Tibial nerve (tissue), 4 donors: ENCODE data around the gene LSM14B. TPM values are rescaled to one million over a fixed set of nuclear protein-coding genes. Genes with fewer than 3 reads are reported as not detected.

ENCODE experiments used
- DNase-seq, 2 donors: peaks; one replicate each; pipeline ENCODE4 v3.0.0-alpha.2; 2019; ENCODE audit warnings: low spot score in 2 of 2
- H3K27ac ChIP-seq, 4 donors: fragments of 200-600 bp; sonication (generic) in 3 of 4; one replicate each; pipeline ENCODE4 v1.5.1; 2017 to 2019; ENCODE audit warnings: mild to moderate bottlenecking in 1 of 4
- H3K27me3 ChIP-seq, 2 donors: fragments of 200-600 bp; sonication (generic) in 1 of 2; one replicate each; pipeline versions ENCODE4 v1.5.1 to v1.6.0; 2017 to 2019
- H3K36me3 ChIP-seq, 3 donors: fragments of 200-600 bp; sonication (generic); one replicate each; pipeline ENCODE4 v1.5.1; 2018 to 2019
- H3K4me1 ChIP-seq, 4 donors: fragments of 200-600 bp; sonication (generic) in 3 of 4; one replicate each; pipeline ENCODE4 v1.5.1; 2017 to 2019
- H3K4me3 ChIP-seq, 4 donors: fragments of 200-600 bp; sonication (generic) in 3 of 4; one replicate each; pipeline ENCODE4 v1.5.1; 2017 to 2019; ENCODE audit warnings: mild to moderate bottlenecking in 1 of 4, moderate library complexity in 1 of 4
- H3K9me3 ChIP-seq, 4 donors: fragments of 200-600 bp; sonication (generic) in 3 of 4; one replicate each; pipeline ENCODE4 v1.5.1; 2017 to 2019
- CTCF ChIP-seq, 5 experiments: fragments of 200-600 bp in 3 of 5; fragments of 450-650 bp in 2 of 5; sonication (generic) in 3 of 5; IDR thresholded peaks; one replicate each; pipeline ENCODE4 v1.5.1; 2016 to 2019; ENCODE audit warnings: antibody characterized with exemption in 5 of 5, mild to moderate bottlenecking in 3 of 5, moderate library complexity in 2 of 5
- EP300 ChIP-seq, 2 donors: sonication (generic); formaldehyde crosslinking; IDR thresholded peaks; one replicate each; pipeline ENCODE4 v1.6.1; 2017; ENCODE audit warnings: antibody characterized with exemption in 2 of 2, mild to moderate bottlenecking in 1 of 2
- POLR2A ChIP-seq, 2 donors: fragments of 450-650 bp; IDR thresholded peaks; one replicate each; pipeline ENCODE4 v1.6.1; 2017; ENCODE audit warnings: antibody characterized with exemption in 2 of 2, mild to moderate bottlenecking in 2 of 2, moderate library complexity in 2 of 2
- WGBS, 2 donors: methylation state at CpG; one replicate each; pipeline ENCODE4 v1.1.5; 2018; 5-methylcytosine and 5-hydroxymethylcytosine counted together
- total RNA-seq, 4 donors: library from RNA; depleted of rRNA; stranded (reverse); fragments of >200 nt; gene quantifications; one replicate each; pipeline ENCODE4 v1.1.0, GENCODE V29; 2016

The LSM14B gene
- total RNA-seq, 4 donors from 2014 or later: 23.8 to 32.6 (median 28.5) TPM

- Histone ChIP-seq H3K27me3 (peaks cover 0 to 10% of the 10 kb centered on the region in 2 donors), H3K27ac (no peak overlapping the region), H3K9me3 (peaks cover 0 to 92% (median 11%) of the 10 kb centered on the region in 4 donors), H3K4me1 (no peaks in the 10 kb centered on the region), H3K36me3 (peaks cover 0 to 6% (median 0%) of the 10 kb centered on the region in 3 donors), H3K4me3 (no peak overlapping the region)
- TF ChIP-seq EP300 (IDR thresholded peaks at IDR 0.05): no peak
- TF ChIP-seq CTCF (IDR thresholded peaks at IDR 0.05): no peak
- TF ChIP-seq POLR2A (IDR thresholded peaks at IDR 0.05): no peak
- no peak for DNase-seq
- WGBS, 2 donors: 39 to 43% methylated on average over 15 of the region's 15 CpGs
Observed at GRCh38 chr20:62104234-62104789, 18.0 kb upstream of the LSM14B start.

GRCh38 chr20:62104791-62105345 lies 17.4 kb upstream of the LSM14B start:
- no peaks in the 10 kb centered on the region for H3K4me1 ChIP-seq
- no peak overlapping the region for H3K27ac ChIP-seq
- H3K36me3 ChIP-seq: peaks cover 0 to 6% (median 0%) of the 10 kb centered on the region in 3 donors
- DNase-seq: no peak
- TF ChIP-seq CTCF (IDR thresholded peaks at IDR 0.05) (no peak), EP300 (IDR thresholded peaks at IDR 0.05) (no peak)
- peaks cover 0 to 10% of the 10 kb centered on the region in 2 donors for H3K27me3 ChIP-seq
- peaks cover 0 to 92% (median 12%) of the 10 kb centered on the region in 4 donors for H3K9me3 ChIP-seq
- 36% methylated on average over 7 of the region's 7 CpGs for WGBS, 2 donors
- H3K4me3 ChIP-seq: no peak overlapping the region

- WGBS, 2 donors: 88 to 92% methylated on average over 5 of the region's 5 CpGs
- Histone ChIP-seq H3K27me3 (peaks cover 0 to 10% of the 10 kb centered on the region in 2 donors), H3K4me1 (no peaks in the 10 kb centered on the region), H3K27ac (no peak overlapping the region), H3K36me3 (peaks cover 0 to 6% (median 0%) of the 10 kb centered on the region in 3 donors), H3K9me3 (peaks cover 0 to 92% (median 12%) of the 10 kb centered on the region in 4 donors), H3K4me3 (no peak overlapping the region)
- TF ChIP-seq POLR2A (IDR thresholded peaks at IDR 0.05): no peak
- no peak for TF ChIP-seq CTCF (IDR thresholded peaks at IDR 0.05)
- TF ChIP-seq EP300 (IDR thresholded peaks at IDR 0.05): no peak
- DNase-seq: no peak
Observed at GRCh38 chr20:62105592-62105991, 16.7 kb upstream of the LSM14B start.

- peaks cover 0 to 81% (median 14%) of the 10 kb centered on the region in 4 donors for H3K9me3 ChIP-seq
- peaks cover 0 to 7% (median 0%) of the 10 kb centered on the region in 3 donors for H3K36me3 ChIP-seq
- no peaks in the 10 kb centered on the region for H3K4me1 ChIP-seq
- no peak overlapping the region for H3K4me3 ChIP-seq
- H3K27me3 ChIP-seq: peaks cover 0 to 36% of the 10 kb centered on the region in 2 donors
- WGBS, 2 donors: 95 to 96% methylated on average over 6 of the region's 6 CpGs
- TF ChIP-seq POLR2A (IDR thresholded peaks at IDR 0.05) (no peak), CTCF (IDR thresholded peaks at IDR 0.05) (no peak), EP300 (IDR thresholded peaks at IDR 0.05) (no peak)
- no peak overlapping the region for H3K27ac ChIP-seq
- DNase-seq: no peak
Observed at GRCh38 chr20:62111148-62111547, 11.1 kb upstream of the LSM14B start.

- peaks cover 0 to 69% (median 13%) of the 10 kb centered on the region in 4 donors for H3K9me3 ChIP-seq
- 90 to 96% methylated on average over 6 of the region's 6 CpGs for whole genome bisulfite sequencing, 2 donors
- no peak for DNase-seq
- H3K36me3 ChIP-seq: peaks cover 0 to 7% (median 0%) of the 10 kb centered on the region in 3 donors
- no peak overlapping the region for H3K27ac ChIP-seq
- peaks cover 0 to 48% of the 10 kb centered on the region in 2 donors for H3K27me3 ChIP-seq
- H3K4me1 ChIP-seq: no peaks in the 10 kb centered on the region
- no peak overlapping the region for H3K4me3 ChIP-seq
- no peak for TF ChIP-seq POLR2A (IDR thresholded peaks at IDR 0.05)
- TF ChIP-seq CTCF (IDR thresholded peaks at IDR 0.05): no peak
- TF ChIP-seq EP300 (IDR thresholded peaks at IDR 0.05): no peak
Observed at GRCh38 chr20:62112368-62112767, 9.9 kb upstream of the LSM14B start.
